HG02840 (cell line): Measurements from ENCODE around the gene MMD2.
A peak's percentile ranks its signal among the peaks of the same experiment; 100 is the strongest.
"Not testable (repeated sequence)": the region's sequence is repeated elsewhere in the genome, so short reads cannot be mapped to it uniquely, and the experiment has no call there.

Experiments used
- ATAC-seq: cut with Tn5 transposase; IDR thresholded peaks from one replicate; pipeline ENCODE4 v1.9.1; 2021; ENCODE audit warnings: mild to moderate bottlenecking, moderate library complexity, moderate number of reproducible peaks; ENCODE audit not compliant: unreplicated experiment, low FRiP score

MMD2 gene

DNA sequence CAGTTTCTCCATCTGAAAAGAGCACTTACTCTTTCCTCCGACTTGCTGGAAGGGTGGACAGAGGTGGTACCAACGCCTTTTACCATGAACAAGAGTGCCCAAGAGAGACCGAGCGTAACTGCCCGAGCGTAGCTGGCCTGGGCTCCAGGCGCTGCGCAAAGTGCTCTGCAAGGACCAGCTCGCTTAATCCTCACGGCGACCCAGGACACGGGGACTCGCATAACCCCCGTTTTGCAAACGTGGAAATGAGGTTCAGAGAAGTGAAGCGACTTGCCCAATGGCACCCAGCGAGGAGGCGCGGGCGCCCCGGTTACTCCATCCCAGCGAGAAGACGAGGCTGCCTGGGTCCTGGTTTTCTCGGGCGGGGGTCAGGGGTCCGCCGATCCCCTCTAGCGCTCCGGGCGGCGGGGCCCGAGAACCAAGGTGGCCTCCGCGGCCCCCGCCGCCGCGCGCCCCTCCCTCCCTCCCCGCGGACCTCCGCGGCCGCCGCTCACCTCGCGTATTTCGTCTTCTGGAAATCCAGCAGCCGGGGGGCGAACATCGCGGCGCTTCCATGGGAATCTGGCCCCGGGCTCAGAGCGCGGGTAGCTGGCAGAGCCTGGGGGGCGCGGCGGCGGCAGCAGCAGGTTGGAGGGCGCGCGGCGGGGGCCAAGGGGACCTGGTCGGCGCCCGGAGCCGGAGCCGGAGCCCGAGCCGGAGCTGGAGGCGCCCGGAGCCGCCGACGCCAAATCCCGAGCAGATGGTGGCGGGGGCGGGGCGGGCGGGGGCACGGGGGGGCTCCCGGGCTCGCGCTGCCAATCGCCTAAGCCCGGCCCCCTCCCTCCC lies at the start of gene MMD2:
MMD2 (minus strand) TSS at position 711 of the 825 bp plus-strand sequence; CDS start at position 541, 170 bp downstream.
- ATAC-seq: no peak

- no peak for ATAC-seq
These were observed 46.1 kb upstream of the MMD2 start for GRCh38 chr7:5005066-5005465.

- no peak for ATAC-seq
These were observed 42.9 kb upstream of the MMD2 start for GRCh38 chr7:5001911-5002310.

DNA sequence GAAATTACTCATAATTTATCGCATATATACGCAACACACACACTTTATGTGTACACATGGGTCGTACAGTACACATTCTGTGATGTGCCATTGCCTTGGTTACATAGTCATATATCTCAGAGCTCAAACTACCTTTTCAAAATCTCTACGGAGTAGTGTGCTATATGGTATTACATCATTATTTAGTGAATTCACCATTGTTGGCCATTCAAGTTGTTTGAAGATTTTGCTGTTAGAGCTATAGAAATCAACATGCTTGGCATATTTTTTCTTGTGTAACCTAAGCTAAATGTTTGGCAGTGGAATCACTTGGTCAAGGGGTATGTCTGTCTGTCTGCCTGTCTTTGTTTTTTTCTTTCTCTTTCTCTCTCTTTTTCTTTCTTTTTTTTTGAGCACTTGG lies 42.0 kb upstream of the MMD2 start:
- ATAC-seq: no peak

DNA sequence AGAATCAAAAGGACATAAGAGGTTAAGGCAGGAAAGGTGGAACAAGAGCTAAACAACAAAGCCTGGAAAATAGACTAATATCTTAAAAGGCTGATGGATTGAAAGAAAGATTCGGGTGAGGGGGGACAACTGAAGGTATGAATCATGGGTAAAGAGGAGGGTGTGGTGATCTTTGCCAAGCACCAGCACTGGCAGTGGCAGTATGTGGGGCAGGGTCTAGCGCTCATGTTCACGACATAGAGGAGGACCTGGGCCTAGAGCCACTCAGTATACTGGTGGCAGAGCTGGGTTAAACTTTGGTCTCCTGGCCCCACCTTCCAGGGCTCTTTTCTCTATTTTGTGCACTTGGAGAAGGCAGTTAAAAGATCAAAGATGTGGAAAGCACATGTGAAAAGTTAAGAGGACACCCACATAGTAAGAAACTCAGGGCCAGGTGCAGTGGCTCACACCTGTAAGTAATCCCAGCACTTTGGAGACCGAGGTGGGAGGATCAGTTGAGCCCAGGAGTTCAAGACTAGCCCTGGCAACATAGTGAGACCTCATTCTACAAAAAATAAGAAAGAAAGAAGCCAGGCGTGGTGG lies 40.5 kb upstream of the MMD2 start:
- no peak for ATAC-seq

DNA sequence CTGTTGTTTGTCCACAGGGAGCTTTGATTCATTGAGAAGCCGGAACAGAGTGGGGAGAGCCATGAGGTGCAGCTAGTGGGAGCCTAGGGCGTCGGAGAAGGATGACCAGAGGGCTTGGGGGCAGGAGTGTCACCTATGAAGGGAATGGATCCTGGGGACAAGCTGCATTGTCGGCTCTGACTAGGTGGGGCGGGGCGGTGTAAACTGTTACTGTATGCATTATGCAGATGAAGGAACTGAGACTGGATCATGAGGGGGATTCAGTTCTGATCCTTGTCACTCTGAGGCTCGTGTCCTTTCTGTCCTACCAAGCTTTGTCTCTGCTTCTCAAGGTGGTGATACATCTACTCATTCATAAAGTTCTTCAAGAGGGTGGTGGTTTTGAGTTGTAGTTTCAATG lies 39.9 kb upstream of the MMD2 start:
- ATAC-seq: no peak

DNA sequence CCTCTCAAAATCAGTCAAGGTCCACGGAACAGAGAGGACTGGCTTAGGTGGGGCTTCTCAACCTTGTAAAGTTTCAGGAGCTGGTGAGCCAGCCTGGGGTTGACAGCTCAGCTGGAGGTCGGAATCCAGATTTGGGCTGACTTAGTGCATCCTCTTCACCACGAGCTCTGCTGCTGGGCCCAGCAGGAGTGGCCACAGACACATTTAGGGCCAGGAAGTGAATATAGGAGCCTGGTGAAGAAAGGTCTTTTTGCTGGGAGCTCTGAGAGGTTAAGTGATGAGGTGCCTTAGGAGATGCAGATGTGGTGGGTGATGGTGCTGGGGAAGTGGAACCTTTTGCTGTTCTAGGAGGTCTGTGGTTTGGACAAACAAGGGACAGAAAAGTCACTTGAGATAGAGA lies 39.3 kb upstream of the MMD2 start:
- no peak for ATAC-seq

- no peak for ATAC-seq
These were observed 37.8 kb upstream of the MMD2 start for GRCh38 chr7:4996696-4997222.

GRCh38 chr7:4995429-4995969 lies 36.5 kb upstream of the MMD2 start:
- no peak for ATAC-seq

DNA sequence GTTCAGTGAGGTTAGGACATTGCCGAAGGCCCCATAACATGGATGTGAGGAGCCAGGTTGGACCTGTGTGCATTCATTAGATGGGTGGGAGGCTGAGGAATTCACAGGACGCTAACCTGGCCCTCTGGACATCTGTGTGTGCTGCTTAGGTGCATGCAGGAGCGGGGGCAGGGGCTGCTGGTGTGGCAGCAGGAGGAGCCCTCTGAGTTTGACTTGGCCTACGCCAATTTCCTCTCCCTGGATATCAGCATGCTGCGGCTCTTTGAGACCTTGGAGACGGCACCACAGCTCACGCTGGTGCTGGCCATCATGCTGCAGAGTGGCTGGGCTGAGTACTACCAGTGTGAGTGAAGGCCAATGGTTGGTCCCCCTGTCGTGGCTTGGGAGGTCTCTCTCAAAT lies 34.5 kb upstream of the MMD2 start:
- no peak for ATAC-seq

- not testable (repeated sequence) for ATAC-seq
These were observed 23.8 kb upstream of the MMD2 start for GRCh38 chr7:4982741-4983140.

GRCh38 chr7:4981295-4981890 lies 22.4 kb upstream of the MMD2 start:
- not testable (repeated sequence) for ATAC-seq

DNA sequence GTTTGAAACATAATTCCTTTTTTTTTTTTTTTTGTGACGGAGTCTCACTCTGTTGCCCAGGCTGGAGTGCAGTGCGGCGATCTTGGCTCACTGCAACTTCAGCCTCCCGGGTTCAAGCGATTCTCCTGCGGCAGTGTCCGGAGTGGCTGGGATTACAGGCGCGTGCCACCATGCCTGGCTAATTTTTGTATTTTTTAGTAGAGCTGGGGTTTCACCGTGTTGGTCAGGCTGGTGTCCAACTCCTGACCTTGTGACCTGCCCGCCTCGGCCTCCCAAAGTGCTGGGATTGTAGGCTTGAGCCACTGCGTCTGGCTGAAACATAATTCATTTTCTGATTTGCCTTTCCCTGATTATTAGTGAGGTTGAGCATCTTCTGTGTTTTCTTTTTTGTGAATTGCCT lies 16.6 kb upstream of the MMD2 start:
- ATAC-seq: not testable (repeated sequence)

GRCh38 chr7:4973728-4974198 lies 14.8 kb upstream of the MMD2 start:
- peak; percentile 95 for ATAC-seq

DNA sequence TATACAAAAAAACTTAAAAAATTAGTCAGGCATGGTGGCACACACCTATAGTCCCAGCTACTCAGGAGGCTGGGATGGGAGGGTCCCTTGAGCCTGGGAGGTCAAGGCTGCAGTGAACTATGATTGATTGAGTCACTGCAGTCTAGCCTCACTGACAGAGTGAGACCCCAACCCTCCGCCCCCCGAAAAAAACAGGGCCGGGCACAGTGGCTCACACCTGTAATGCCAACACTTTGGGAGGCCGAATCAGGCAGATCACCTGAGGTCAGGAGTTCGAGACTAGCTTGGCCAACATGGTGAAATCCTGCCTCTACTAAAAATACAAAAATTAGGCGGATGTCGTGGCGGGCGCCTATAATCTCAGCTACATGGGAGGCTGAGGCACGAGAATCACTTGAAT lies 13.5 kb upstream of the MMD2 start:
- not testable (repeated sequence) for ATAC-seq

DNA sequence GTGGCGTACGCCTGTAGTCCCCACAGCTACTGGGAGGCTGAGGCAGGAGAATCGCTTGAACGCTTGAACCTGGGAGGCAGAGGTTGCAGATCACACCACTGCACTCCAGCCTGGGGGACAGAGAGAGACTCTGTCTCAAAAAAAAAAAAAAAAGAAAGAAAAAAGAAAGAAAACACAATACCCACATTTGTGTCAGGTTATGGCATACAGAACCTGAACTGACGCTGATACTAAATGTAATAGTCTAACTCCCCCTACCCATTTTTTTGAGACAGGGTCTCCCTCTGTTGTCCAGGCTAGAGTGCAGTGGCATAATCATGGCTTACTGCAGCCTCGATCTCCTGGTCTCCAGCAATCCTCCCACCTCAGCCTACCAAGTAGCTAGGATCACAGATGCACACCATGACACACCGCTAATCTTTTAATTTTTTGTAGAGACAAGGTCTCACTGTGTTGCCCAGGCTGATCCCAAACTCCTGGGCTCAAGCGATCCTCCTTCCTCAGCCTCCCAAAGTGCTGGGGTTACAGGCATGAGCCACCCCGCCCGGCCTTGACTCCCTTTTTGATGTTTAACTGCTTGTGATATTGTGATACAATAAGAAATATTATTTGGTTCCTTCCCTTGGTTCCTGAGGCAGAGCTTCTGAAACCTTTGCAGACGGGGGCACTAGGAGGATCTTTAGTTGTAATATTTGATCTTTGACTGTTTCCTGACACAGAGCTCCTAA lies 6.5 kb upstream of the MMD2 start:
- ATAC-seq: no peak

- ATAC-seq: no peak
These were observed 5.5 kb upstream of the MMD2 start for GRCh38 chr7:4964506-4964905.

DNA sequence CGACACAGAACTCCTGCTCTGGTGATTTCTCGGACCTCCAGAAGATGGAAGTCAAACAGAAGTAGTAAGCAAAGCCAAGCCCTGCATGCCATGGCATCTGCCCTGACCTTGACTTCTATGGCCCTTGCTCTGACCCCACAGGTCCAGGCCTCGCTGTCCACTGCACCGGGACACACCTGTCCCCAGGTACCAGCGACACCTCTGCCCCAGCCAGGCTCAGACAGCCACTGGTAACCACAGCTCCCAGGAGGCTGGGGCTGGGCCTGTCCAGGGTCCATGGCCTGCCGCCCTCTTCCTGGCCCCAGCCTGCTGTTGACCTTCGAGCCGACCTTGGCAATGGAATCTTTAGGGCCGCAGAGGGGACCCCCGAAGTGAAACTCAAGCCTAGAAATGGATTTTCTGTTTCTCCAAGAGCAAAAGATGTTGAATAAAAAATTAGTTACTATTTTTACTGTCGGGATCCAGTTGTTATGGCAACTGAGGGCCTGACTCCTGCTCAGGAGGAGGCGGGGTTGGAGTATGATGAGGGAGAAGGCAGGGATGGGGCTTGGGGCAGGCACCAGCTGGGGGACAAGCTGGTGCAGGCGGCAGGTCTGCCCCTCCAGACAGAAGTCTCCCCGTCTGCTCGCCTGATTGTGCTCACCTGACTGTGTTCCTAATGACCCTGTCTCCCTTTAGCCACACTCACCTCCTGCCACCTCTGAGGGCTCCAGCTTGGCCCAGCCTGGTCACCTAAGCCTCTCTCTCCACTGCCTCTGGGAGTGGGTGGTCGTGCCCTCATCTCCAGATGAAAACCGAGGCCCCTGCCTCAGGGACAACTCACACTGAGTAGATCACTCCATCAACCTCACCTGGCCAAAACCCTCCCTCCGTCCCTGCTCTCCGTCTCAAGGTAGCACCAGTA lies 4.1 kb upstream of the MMD2 start:
- ATAC-seq: no peak

- ATAC-seq: no peak
These were observed 1.4 kb upstream of the MMD2 start for GRCh38 chr7:4960363-4960762.
